Activated B cell treated with CpG ODN at 0.5 μM for 24 hours (primary cell): ENCODE data around the gene LGALS14. TPM values are rescaled to one million over a fixed set of nuclear protein-coding genes. Genes with fewer than 3 reads are reported as not detected.
"Not testable (repeated sequence)": the region's sequence is repeated elsewhere in the genome, so short reads cannot be mapped to it uniquely, and the experiment has no call there.

Experiments
- ATAC-seq: fragments of 200-7000 bp; cut with Tn5 transposase; one replicate; pipeline ENCODE4 v1.10.0; 2021; ENCODE audit warnings: low read depth, mild to moderate bottlenecking, moderate library complexity
- CTCF ChIA-PET: fragments of 350-600 bp; sonication (Branson Sonifier 250); formaldehyde crosslinking; loops from one replicate; lab custom pipeline; 2021; ENCODE audit warnings: antibody characterized with exemption; lab: Charles Lee
- POLR2A ChIA-PET: fragments of 350-600 bp; sonication (Branson Sonifier 250); formaldehyde crosslinking; loops from one replicate; lab custom pipeline; 2021; ENCODE audit warnings: antibody characterized with exemption; lab: Charles Lee
- DNase-seq: peaks from one replicate; pipeline ENCODE4 v3.0.0; 2022
- H3K27ac Mint-ChIP-seq: one replicate; pipeline ENCODE4 v1.8.0; 2020; ENCODE audit warnings: mixed read lengths
- H3K27me3 Mint-ChIP-seq: one replicate; pipeline ENCODE4 v1.8.0; 2021; ENCODE audit warnings: mixed read lengths
- H3K36me3 Mint-ChIP-seq: one replicate; pipeline ENCODE4 v1.8.0; 2021; ENCODE audit warnings: low read depth, mixed read lengths
- H3K4me1 Mint-ChIP-seq: one replicate; pipeline ENCODE4 v1.8.0; 2021; ENCODE audit warnings: mixed read lengths
- H3K4me3 Mint-ChIP-seq: one replicate; pipeline ENCODE4 v1.8.0; 2020; ENCODE audit warnings: mild to moderate bottlenecking, mixed read lengths
- H3K9me3 Mint-ChIP-seq: one replicate; pipeline ENCODE4 v1.8.0; 2020; ENCODE audit warnings: mixed read lengths
- CTCF ChIP-seq: fragments of 200-600 bp; IDR thresholded peaks from one replicate; pipeline ENCODE4 v1.8.0; 2022; ENCODE audit warnings: antibody characterized with exemption, mild to moderate bottlenecking
- intact Hi-C: fragments of 100-400 bp; cut with micrococcal nuclease; formaldehyde crosslinking; loops from one replicate; pipeline ENCODE4 v1.15.1; 2024
- total RNA-seq: library from RNA; stranded (reverse); gene quantifications from 2 replicates; pipeline ENCODE4 v1.2.3, GENCODE V29; 2022

LGALS14 gene
- total RNA-seq, 1 donor from 2014 or later: not detected

DNA sequence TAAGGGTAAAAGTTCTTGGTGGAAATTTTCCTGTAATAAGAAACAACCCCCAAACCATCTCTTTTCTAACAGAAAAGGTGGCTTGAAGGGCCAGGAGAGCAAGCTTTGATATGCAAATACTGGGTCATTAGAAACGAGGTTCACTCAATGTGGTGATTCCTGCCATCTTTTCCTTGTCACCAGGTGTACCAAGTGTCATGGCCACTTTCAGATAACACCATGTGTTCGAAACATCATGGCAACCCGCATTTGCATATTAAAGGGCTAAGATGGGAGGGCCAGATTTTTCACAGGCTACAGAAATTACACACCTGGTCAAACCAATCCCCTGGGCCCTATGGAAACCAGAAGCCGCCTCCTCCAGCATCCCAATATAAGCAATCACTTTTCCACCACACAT is 33.3 kb upstream of the LGALS14 start:
- intact Hi-C loops: loop anchor here (5.0 kb wide), 1 partner anchor 171 kb away; no protein-coding TSS in a partner anchor
- DNase-seq: no peak
- ATAC-seq: no peak
- CTCF ChIA-PET: interaction anchor here (1.0 to 1.2 kb wide), 2 partner anchors 119 to 197 kb away, joined by 3 read pairs; no protein-coding TSS in a partner anchor
- Mint-ChIP-seq H3K27ac (no peak overlapping the region), H3K4me1 (peaks cover 4% of the 10 kb centered on the region), H3K27me3 (peaks cover 30% of the 10 kb centered on the region), H3K9me3 (peaks cover 4% of the 10 kb centered on the region), H3K36me3 (no peaks in the 10 kb centered on the region), H3K4me3 (no peak overlapping the region)
- TF ChIP-seq CTCF: no peak
- POLR2A ChIA-PET: interaction anchor here (0.6 kb wide), 1 partner anchor 1064 kb away, joined by 4 read pairs; no protein-coding TSS in a partner anchor

- Mint-ChIP-seq H3K27me3 (peaks cover 25% of the 10 kb centered on the region), H3K4me3 (no peak overlapping the region), H3K36me3 (no peaks in the 10 kb centered on the region), H3K4me1 (peaks cover 4% of the 10 kb centered on the region), H3K27ac (no peak overlapping the region), H3K9me3 (no peaks in the 10 kb centered on the region)
- intact Hi-C loops: loop anchor here (1.0 to 5.0 kb wide), 4 partner anchors 121 to 550 kb away; no protein-coding TSS in a partner anchor
- POLR2A ChIA-PET: interaction anchor here (0.6 kb wide), 2 partner anchors 231 to 528 kb away, joined by 3 to 12 read pairs; no protein-coding TSS in a partner anchor
- TF ChIP-seq CTCF: no peak
- DNase-seq (no peak), ATAC-seq (peak; percentile 68)
- CTCF ChIA-PET: interaction anchor here (0.9 to 3.8 kb wide), 7 partner anchors 8 to 236 kb away, joined by 3 to 35 read pairs (median 4); partner anchors contain the start of gene RPS16
These were observed 32.4 kb upstream of the LGALS14 start for GRCh38 chr19:39671739-39672363.

DNA sequence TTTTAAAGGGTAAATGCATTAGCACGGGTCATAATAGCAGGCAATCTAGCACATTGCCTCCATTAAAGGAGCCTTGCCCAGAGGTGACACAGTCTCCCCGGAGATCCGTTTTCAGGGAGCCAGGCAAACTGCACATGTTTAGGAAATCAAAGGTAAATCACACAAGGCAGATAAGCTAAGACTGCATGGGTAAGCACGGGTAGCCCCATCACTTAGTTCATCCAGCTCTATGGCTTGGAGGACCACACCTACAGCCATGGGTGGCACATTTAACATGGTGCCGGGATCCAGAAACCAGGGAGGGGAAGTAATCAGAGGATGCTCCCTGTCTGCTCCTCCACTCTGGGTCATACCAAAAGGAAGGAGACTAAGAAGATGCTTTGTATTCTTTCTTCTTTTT is 31.8 kb upstream of the LGALS14 start:
- Mint-ChIP-seq H3K9me3 (no peaks in the 10 kb centered on the region), H3K4me3 (no peak overlapping the region), H3K27ac (no peak overlapping the region), H3K27me3 (peaks cover 20% of the 10 kb centered on the region), H3K4me1 (peaks cover 4% of the 10 kb centered on the region), H3K36me3 (no peaks in the 10 kb centered on the region)
- ChIA-PET POLR2A (no interaction called here), CTCF (interaction anchor here (0.9 to 3.8 kb wide), 8 partner anchors 9 to 237 kb away, joined by 3 to 35 read pairs (median 4); partner anchors contain the start of gene RPS16)
- ATAC-seq: no peak
- TF ChIP-seq CTCF: no peak
- no peak for DNase-seq
- intact Hi-C loops: loop anchor here (1.0 to 5.0 kb wide), 4 partner anchors 121 to 550 kb away; no protein-coding TSS in a partner anchor

- H3K27ac Mint-ChIP-seq: not testable (repeated sequence)
These were observed 30.4 kb upstream of the LGALS14 start for GRCh38 chr19:39673862-39674261.

DNA sequence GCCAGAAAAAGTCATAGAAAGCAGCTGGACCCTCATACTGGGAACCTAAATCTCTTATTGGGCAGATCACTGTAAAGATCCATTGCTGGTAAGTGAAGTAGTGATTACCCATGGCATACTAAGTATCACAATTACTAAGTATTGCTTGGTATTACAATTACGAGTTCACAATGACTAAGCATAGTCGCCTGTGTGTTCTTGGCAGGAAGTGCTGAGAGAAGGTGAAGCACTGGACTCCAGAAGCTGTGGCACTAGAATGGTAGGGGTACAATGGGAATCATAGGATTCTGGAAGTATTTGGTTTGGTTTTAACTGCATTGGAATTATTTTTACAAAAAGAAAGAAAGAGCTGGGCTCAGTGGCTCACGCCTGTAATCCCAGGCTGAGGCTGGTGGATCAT is 28.3 kb upstream of the LGALS14 start:
- DNase-seq (no peak), ATAC-seq (no peak)
- Mint-ChIP-seq H3K27ac (no peak overlapping the region), H3K36me3 (no peaks in the 10 kb centered on the region), H3K27me3 (peaks cover 14% of the 10 kb centered on the region), H3K4me3 (no peak overlapping the region), H3K9me3 (no peaks in the 10 kb centered on the region), H3K4me1 (peaks cover 4% of the 10 kb centered on the region)
- ChIA-PET CTCF (no interaction called here), POLR2A (no interaction called here)
- no peak for TF ChIP-seq CTCF
- intact Hi-C loops: no loop called here

More at GRCh38 chr19:39673862-39674261, 30.4 kb upstream of the LGALS14 start:
- DNase-seq, H3K36me3 Mint-ChIP-seq, H3K9me3 Mint-ChIP-seq, H3K4me1 Mint-ChIP-seq, H3K4me3 Mint-ChIP-seq, POLR2A ChIA-PET, ATAC-seq: not testable (repeated sequence)
- intact Hi-C loops: loop anchor here (5.0 kb wide), 1 partner anchor 168 kb away; no protein-coding TSS in a partner anchor
- CTCF ChIA-PET: interaction anchor here (1.3 to 3.8 kb wide), 3 partner anchors 122 to 564 kb away, joined by 3 to 35 read pairs (median 5); no protein-coding TSS in a partner anchor
- peaks cover 17% of the 10 kb centered on the region for H3K27me3 Mint-ChIP-seq
